ENCODE data around the gene IFT81.
A peak's percentile ranks its signal among the peaks of the same experiment; 100 is the strongest.

The IFT81 gene

GRCh38 chr12:110254971-110255540, 130.9 kb downstream of the IFT81 start:
- TF ChIP-seq MAX (IDR thresholded peaks at IDR 0.05): 0 out of 2 replicates have a peak, but pooled peaks have one; percentile 22
- no peak for TF ChIP-seq EGR1 (IDR thresholded peaks at IDR 0.05)

GRCh38 chr12:110256780-110257431, 132.7 kb downstream of the IFT81 start:
- no peak for TF ChIP-seq EGR1 (IDR thresholded peaks at IDR 0.05)
- TF ChIP-seq TEAD4 (IDR thresholded peaks at IDR 0.05): no peak

- TF ChIP-seq CREB1 (IDR thresholded peaks at IDR 0.05; ENCODE audit: low read depth): no peak
Measured at GRCh38 chr12:110258466-110258865, 134.3 kb downstream of the IFT81 start.

- TF ChIP-seq CEBPB (IDR thresholded peaks at IDR 0.05): peak; percentile 92
- TF ChIP-seq YY1 (IDR thresholded peaks at IDR 0.05; ENCODE audit: low read depth): no peak
- no peak for TF ChIP-seq USF1 (IDR thresholded peaks at IDR 0.05)
Measured at GRCh38 chr12:110262442-110263388, 138.6 kb downstream of the IFT81 start.

- TF ChIP-seq CREB1 (IDR thresholded peaks at IDR 0.05; ENCODE audit: low read depth): no peak
- TF ChIP-seq EP300 (IDR thresholded peaks at IDR 0.05; ENCODE audit: borderline replicate concordance): no peak
- TF ChIP-seq TCF12 (IDR thresholded peaks at IDR 0.05; ENCODE audit: low read depth): no peak
- TF ChIP-seq USF1 (IDR thresholded peaks at IDR 0.05): no peak
- no peak for TF ChIP-seq TEAD4 (IDR thresholded peaks at IDR 0.05)
- TF ChIP-seq TAF1 (IDR thresholded peaks at IDR 0.05; ENCODE audit: low read depth): no peak
- TF ChIP-seq YY1 (IDR thresholded peaks at IDR 0.05; ENCODE audit: low read depth): no peak
- TF ChIP-seq NFIC (IDR thresholded peaks at IDR 0.05): no peak
- no peak for TF ChIP-seq FOXM1 (IDR thresholded peaks at IDR 0.05; ENCODE audit: borderline replicate concordance, low read depth)
- TF ChIP-seq MAX (IDR thresholded peaks at IDR 0.05): no peak
- no peak for TF ChIP-seq REST (IDR thresholded peaks at IDR 0.05; ENCODE audit: low read depth)
- TF ChIP-seq CEBPB (IDR thresholded peaks at IDR 0.05): no peak
- no peak for TF ChIP-seq EGR1 (IDR thresholded peaks at IDR 0.05)
- no peak for TF ChIP-seq RAD21 (IDR thresholded peaks at IDR 0.05; ENCODE audit: low read depth)
- no peak for TF ChIP-seq ZBTB7A (IDR thresholded peaks at IDR 0.05; ENCODE audit: low read depth)
Measured at GRCh38 chr12:110266381-110266960, 142.3 kb downstream of the IFT81 start.

- TF ChIP-seq ZBTB7A (IDR thresholded peaks at IDR 0.05; ENCODE audit: low read depth) (no peak), EGR1 (IDR thresholded peaks at IDR 0.05) (no peak), RAD21 (IDR thresholded peaks at IDR 0.05; ENCODE audit: low read depth) (no peak), MAX (IDR thresholded peaks at IDR 0.05) (no peak), CEBPB (IDR thresholded peaks at IDR 0.05) (no peak), NFIC (IDR thresholded peaks at IDR 0.05) (peak; percentile 40; the same call in 1 of the 2 replicates), YY1 (IDR thresholded peaks at IDR 0.05; ENCODE audit: low read depth) (no peak), REST (IDR thresholded peaks at IDR 0.05; ENCODE audit: low read depth) (peak; percentile 29; the same call in 1 of the 2 replicates), TAF1 (IDR thresholded peaks at IDR 0.05; ENCODE audit: low read depth) (no peak), CREB1 (IDR thresholded peaks at IDR 0.05; ENCODE audit: low read depth) (no peak), FOXM1 (IDR thresholded peaks at IDR 0.05; ENCODE audit: borderline replicate concordance, low read depth) (no peak), EP300 (IDR thresholded peaks at IDR 0.05; ENCODE audit: borderline replicate concordance) (no peak), TCF12 (IDR thresholded peaks at IDR 0.05; ENCODE audit: low read depth) (no peak), USF1 (IDR thresholded peaks at IDR 0.05) (no peak)
Measured at GRCh38 chr12:110266980-110267620, 142.9 kb downstream of the IFT81 start.

All from Ishikawa (cell line).